HL-60/S4 treated with retinoic acid at 250 ng/mL for 4 days and 3 days (cell line): ENCODE data around the gene HIBCH.
"Not testable (repeated sequence)": the region's sequence is repeated elsewhere in the genome, so short reads cannot be mapped to it uniquely, and the experiment has no call there.

Experiments
- in situ Hi-C: fragments of 300-500 bp; cut with MboI; formaldehyde crosslinking; loops from 2 replicates; pipeline ENCODE4 v1.7.0; 2022; ENCODE audit warnings: low sequenced_read_pairs

HIBCH gene

GRCh38 chr2:190343536-190344275 is 24.1 kb upstream of the HIBCH start, which contains the start of gene INPP1:
Gene INPP1, plus strand, starts transcription at chr2:190343589. Its CDS starts 16,514 bp downstream, at chr2:190360103.
- in situ Hi-C loops: no loop called here

- in situ Hi-C loops: no loop called here
Observed at GRCh38 chr2:190343089-190343535, 23.5 kb upstream of the HIBCH start.

GRCh38 chr2:190342611-190343010 is 23.0 kb upstream of the HIBCH start:
- in situ Hi-C loops: no loop called here

GRCh38 chr2:190340369-190340768 is 20.7 kb upstream of the HIBCH start:
- in situ Hi-C loops: no loop called here

GRCh38 chr2:190339394-190339793 is 19.8 kb upstream of the HIBCH start:
- in situ Hi-C loops: no loop called here

- in situ Hi-C loops: no loop called here
Observed at GRCh38 chr2:190338453-190338852, 18.8 kb upstream of the HIBCH start.

GRCh38 chr2:190336420-190336819 is 16.8 kb upstream of the HIBCH start:
- in situ Hi-C loops: no loop called here

GRCh38 chr2:190335584-190335983 is 16.0 kb upstream of the HIBCH start:
- in situ Hi-C loops: not testable (repeated sequence)

GRCh38 chr2:190335225-190335559 is 15.6 kb upstream of the HIBCH start:
- in situ Hi-C loops: no loop called here

GRCh38 chr2:190334479-190335224 is 15.0 kb upstream of the HIBCH start:
- in situ Hi-C loops: no loop called here

GRCh38 chr2:190333928-190334327 is 14.3 kb upstream of the HIBCH start:
- in situ Hi-C loops: no loop called here

GRCh38 chr2:190333395-190333794 is 13.8 kb upstream of the HIBCH start:
- in situ Hi-C loops: no loop called here

GRCh38 chr2:190328573-190329147 is 9.0 kb upstream of the HIBCH start:
- in situ Hi-C loops: no loop called here

- in situ Hi-C loops: no loop called here
Observed at GRCh38 chr2:190327867-190328572, 8.4 kb upstream of the HIBCH start.

- in situ Hi-C loops: no loop called here
Observed at GRCh38 chr2:190325588-190325987, 6.0 kb upstream of the HIBCH start.

- in situ Hi-C loops: no loop called here
Observed at GRCh38 chr2:190323406-190323805, 3.8 kb upstream of the HIBCH start.

- in situ Hi-C loops: no loop called here
Observed at GRCh38 chr2:190320696-190321095, 1.1 kb upstream of the HIBCH start.

GRCh38 chr2:190318931-190319554 is 583 bp downstream of the HIBCH start:
- in situ Hi-C loops: no loop called here

GRCh38 chr2:190318514-190318913 is 1.1 kb downstream of the HIBCH start:
- in situ Hi-C loops: no loop called here

- in situ Hi-C loops: no loop called here
Observed at GRCh38 chr2:190315273-190315672, 4.4 kb downstream of the HIBCH start.

GRCh38 chr2:190313880-190314279 is 5.7 kb downstream of the HIBCH start:
- in situ Hi-C loops: no loop called here
